ENCODE data around the gene NOSIP. TPM values are rescaled to one million over a fixed set of nuclear protein-coding genes. Genes with fewer than 3 reads are reported as not detected.

NOSIP gene
- polyA plus RNA-seq, 1 donor, result 51.3 TPM

- no CpG with 5 or more reads among the region's 50 CpGs for WGBS (ENCODE audit: insufficient coverage, low lambda C conversion rate)
- H3K27me3 ChIP-seq (ENCODE audit: control insufficient read depth, insufficient read depth, low read length), result no peaks in the 10 kb centered on the region
- no peaks in the 10 kb centered on the region for H3K9me3 ChIP-seq (ENCODE audit: control insufficient read depth, low read depth, low read length)
- peak overlapping the region; percentile 71 for H3K4me3 ChIP-seq (ENCODE audit: low read length)
- DNase-seq, result peak; percentile 71 to 87
- H3K36me3 ChIP-seq (ENCODE audit: control insufficient read depth, insufficient read depth, low read length), result peaks cover 16% of the 10 kb centered on the region
- H3K4me1 ChIP-seq (ENCODE audit: control insufficient read depth, insufficient read depth, low read length), result peaks cover 28% of the 10 kb centered on the region
- peak overlapping the region; percentile 99 for H3K27ac ChIP-seq (ENCODE audit: low read length)
Observed at GRCh38 chr19:49512970-49513745, 67.2 kb downstream of the NOSIP start.

DNA sequence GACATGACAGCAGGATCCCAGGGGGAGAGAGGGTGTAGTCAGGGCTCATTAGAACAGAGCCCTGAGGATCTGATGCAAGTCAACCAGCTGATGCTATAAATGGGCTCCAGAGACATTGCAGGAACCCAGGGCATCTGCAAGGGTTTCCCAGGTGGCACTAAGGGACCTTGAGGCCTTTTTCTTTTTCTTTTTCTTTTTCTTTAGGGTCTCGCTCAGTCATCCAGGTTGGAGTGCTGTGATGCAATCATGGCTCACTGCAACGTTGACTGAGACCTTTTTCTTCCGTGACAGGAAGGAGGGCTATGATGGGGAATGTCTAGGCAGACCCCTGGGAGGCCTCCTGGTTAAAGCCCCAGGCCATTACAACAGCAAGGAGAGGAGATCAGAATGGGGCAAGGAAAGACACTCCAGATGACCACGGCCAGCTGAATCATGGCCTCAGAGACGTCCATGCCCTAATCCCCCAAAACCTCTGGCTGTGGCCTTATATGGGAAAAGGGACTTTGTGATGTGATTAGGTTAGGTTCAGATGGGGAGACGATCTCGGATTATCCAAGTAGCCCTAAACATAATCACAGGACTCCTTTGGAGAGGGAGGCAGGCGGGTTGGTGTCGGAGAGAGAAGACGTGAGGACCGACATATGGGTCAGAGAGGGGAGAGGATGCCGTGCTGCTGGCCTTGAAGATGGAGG, 72.4 kb downstream of the NOSIP start:
- WGBS (ENCODE audit: insufficient coverage, low lambda C conversion rate), result no CpG with 5 or more reads among the region's 12 CpGs

DNA sequence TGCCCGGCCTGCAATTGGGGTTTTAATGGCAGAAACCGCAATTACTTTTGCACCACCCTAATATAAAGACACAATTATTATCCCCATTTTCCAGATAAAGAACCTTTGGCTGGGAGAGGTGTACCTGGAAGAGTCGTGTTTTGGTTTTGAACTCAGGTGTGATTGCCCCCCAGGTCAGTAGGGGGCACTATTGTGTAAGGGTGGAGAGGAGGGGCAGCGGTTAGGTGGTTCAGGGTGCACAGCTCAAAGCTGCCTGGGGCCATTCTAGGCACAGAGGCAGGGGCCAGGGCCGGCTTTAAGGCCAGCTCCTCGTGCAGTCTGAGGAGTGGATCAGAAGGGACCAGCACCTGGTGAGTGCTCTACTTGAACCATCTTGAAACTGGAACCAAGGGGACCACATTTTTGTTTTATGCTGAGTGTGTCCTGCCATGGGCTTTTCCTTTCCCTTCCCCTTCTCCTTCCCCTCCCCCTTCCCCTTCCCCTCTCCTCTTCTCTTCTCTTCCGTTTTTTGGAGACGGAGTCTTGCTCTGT, 73.7 kb downstream of the NOSIP start:
- Histone ChIP-seq H3K9me3 (ENCODE audit: control insufficient read depth, low read depth, low read length) (no peaks in the 10 kb centered on the region), H3K36me3 (ENCODE audit: control insufficient read depth, insufficient read depth, low read length) (no peaks in the 10 kb centered on the region), H3K4me3 (ENCODE audit: low read length) (no peak overlapping the region), H3K27me3 (ENCODE audit: control insufficient read depth, insufficient read depth, low read length) (no peaks in the 10 kb centered on the region), H3K4me1 (ENCODE audit: control insufficient read depth, insufficient read depth, low read length) (peaks cover 20% of the 10 kb centered on the region), H3K27ac (ENCODE audit: low read length) (no peak overlapping the region)
- WGBS (ENCODE audit: insufficient coverage, low lambda C conversion rate), result 80% methylated on average over 1 of the region's 8 CpGs
- DNase-seq, result peak; percentile 62 to 71

More for the DNA sequence above, 72.4 kb downstream of the NOSIP start:
- Histone ChIP-seq H3K27ac (ENCODE audit: low read length) (no peak overlapping the region), H3K4me3 (ENCODE audit: low read length) (no peak overlapping the region), H3K9me3 (ENCODE audit: control insufficient read depth, low read depth, low read length) (no peaks in the 10 kb centered on the region), H3K4me1 (ENCODE audit: control insufficient read depth, insufficient read depth, low read length) (peaks cover 24% of the 10 kb centered on the region), H3K27me3 (ENCODE audit: control insufficient read depth, insufficient read depth, low read length) (no peaks in the 10 kb centered on the region), H3K36me3 (ENCODE audit: control insufficient read depth, insufficient read depth, low read length) (no peaks in the 10 kb centered on the region)
- DNase-seq, result no peak

Other genes with a start within 250 kb of the NOSIP start
- 5.9 TPM for gene CD37, start 245.2 kb downstream of the NOSIP start, polyA plus RNA-seq
- 17.2 TPM for gene TEAD2, start 218.1 kb downstream of the NOSIP start, polyA plus RNA-seq
- gene DKKL1, start 216.7 kb downstream of the NOSIP start, polyA plus RNA-seq, result 0.91 TPM
- gene KASH5, start 192.3 kb downstream of the NOSIP start, polyA plus RNA-seq, result not detected
- gene PTH2, start 157.1 kb downstream of the NOSIP start, polyA plus RNA-seq, result not detected
- not detected for gene GFY, start 155.2 kb downstream of the NOSIP start, polyA plus RNA-seq
- gene SLC17A7, start 139.0 kb downstream of the NOSIP start, polyA plus RNA-seq, result 0.19 TPM
- gene PIH1D1, start 128.7 kb downstream of the NOSIP start, polyA plus RNA-seq, result 80.8 TPM
- 27.5 TPM for gene ALDH16A1, start 127.3 kb downstream of the NOSIP start, polyA plus RNA-seq
- 6.6 TPM for gene FLT3LG, start 106.3 kb downstream of the NOSIP start, polyA plus RNA-seq
- gene RPL13A, start 92.9 kb downstream of the NOSIP start, polyA plus RNA-seq, result 3,839 TPM
- 3,330 TPM for gene RPS11, start 84.1 kb downstream of the NOSIP start, polyA plus RNA-seq
- 510 TPM for gene FCGRT, start 67.9 kb downstream of the NOSIP start, polyA plus RNA-seq
- gene RCN3, start 52.6 kb downstream of the NOSIP start, polyA plus RNA-seq, result 59.7 TPM
- gene PRRG2, start 760 bp upstream of the NOSIP start, polyA plus RNA-seq, result 11.4 TPM
- 19.1 TPM for gene PRR12, start 10.6 kb upstream of the NOSIP start, polyA plus RNA-seq
- 36.8 TPM for gene RRAS, start 59.6 kb upstream of the NOSIP start, polyA plus RNA-seq
- 35.4 TPM for gene SCAF1, start 61.7 kb upstream of the NOSIP start, polyA plus RNA-seq
- gene IRF3, start 85.3 kb upstream of the NOSIP start, polyA plus RNA-seq, result 95.2 TPM
- gene BCL2L12, start 85.4 kb upstream of the NOSIP start, polyA plus RNA-seq, result 22.4 TPM
- gene PRMT1, start 96.7 kb upstream of the NOSIP start, polyA plus RNA-seq, result 125 TPM
- 1.4 TPM for gene ADM5, start 109.0 kb upstream of the NOSIP start, polyA plus RNA-seq
- 7.4 TPM for gene CPT1C, start 110.6 kb upstream of the NOSIP start, polyA plus RNA-seq
- 0.15 TPM for gene TSKS, start 182.8 kb upstream of the NOSIP start, polyA plus RNA-seq
- gene AP2A1, start 186.4 kb upstream of the NOSIP start, polyA plus RNA-seq, result 60.5 TPM
- gene FUZ, start 232.7 kb upstream of the NOSIP start, polyA plus RNA-seq, result 18.4 TPM
- 57.7 TPM for gene MED25, start 237.7 kb upstream of the NOSIP start, polyA plus RNA-seq